SU-DHL-6 (cell line): ENCODE results near the gene STARD7.

Experiments
- H2AFZ ChIP-seq: fragments of 200-600 bp; sonication (generic); 2 replicates; pipeline ENCODE4 v1.6.1; 2014; ENCODE audit warnings: low read depth, mild to moderate bottlenecking, moderate library complexity, mixed read lengths, antibody characterized with exemption, low read length; ENCODE audit not compliant: severe bottlenecking
- H3F3A ChIP-seq: fragments of 200-600 bp; shearing (Covaris generic); 2 replicates; pipeline ENCODE4 v1.6.0; 2016; ENCODE audit warnings: antibody characterized with exemption, mild to moderate bottlenecking; ENCODE audit not compliant: insufficient read depth
- H3K27ac ChIP-seq: fragments of 200-600 bp; sonication (generic); 2 replicates; pipeline ENCODE4 v1.5.1; 2016; ENCODE audit warnings: low read depth, mild to moderate bottlenecking, low read length, moderate library complexity, mixed read lengths
- H3K27me3 ChIP-seq: fragments of 200-600 bp; sonication (generic), shearing (Covaris generic); 2 replicates; pipeline ENCODE4 v1.6.0; 2014; ENCODE audit warnings: mild to moderate bottlenecking, low read length
- H3K36me3 ChIP-seq: fragments of 200-600 bp; sonication (generic); 2 replicates; pipeline ENCODE4 v1.6.1; 2014; ENCODE audit warnings: mild to moderate bottlenecking, low read length, mixed read lengths
- H3K4me2 ChIP-seq: fragments of 300-600, 200-600 bp; shearing (Covaris generic), sonication (generic); 2 replicates; pipeline ENCODE4 v1.6.0; 2014; ENCODE audit warnings: low read length, low read depth, mild to moderate bottlenecking; ENCODE audit not compliant: poor library complexity, severe bottlenecking
- H3K4me3 ChIP-seq: fragments of 200-600 bp; sonication (generic); 2 replicates; pipeline ENCODE4 v1.5.1; 2014; ENCODE audit warnings: antibody characterized with exemption, low read length, mild to moderate bottlenecking, mixed read lengths; ENCODE audit not compliant: insufficient read depth, poor library complexity, severe bottlenecking
- H3K79me2 ChIP-seq: fragments of 200-600 bp; sonication (generic); 2 replicates; pipeline ENCODE4 v1.6.1; 2014; ENCODE audit warnings: mild to moderate bottlenecking, low read length, moderate library complexity; ENCODE audit not compliant: insufficient read depth
- H3K9ac ChIP-seq: fragments of 200-600 bp; sonication (generic); 2 replicates; pipeline ENCODE4 v1.7.0; 2014; ENCODE audit warnings: mild to moderate bottlenecking, low read length
- H3K9me2 ChIP-seq: fragments of 200-600 bp; sonication (generic); replicated peaks from 2 replicates; pipeline ENCODE4 v1.6.1; 2014; ENCODE audit warnings: low read length; ENCODE audit not compliant: insufficient read depth
- H3K9me3 ChIP-seq: fragments of 200-600 bp; sonication (generic); 2 replicates; pipeline ENCODE4 v1.6.1; 2014; ENCODE audit warnings: low read length, mixed read lengths; ENCODE audit not compliant: insufficient read depth
- H4K20me1 ChIP-seq: fragments of 200-600 bp; sonication (generic); 2 replicates; pipeline ENCODE4 v1.6.1; 2014; ENCODE audit warnings: low read depth, mild to moderate bottlenecking, antibody characterized with exemption, low read length, moderate library complexity, mixed read lengths
- EZH2phosphoT487 ChIP-seq: fragments of 200-600 bp; sonication (generic), shearing (Covaris generic); conservative IDR thresholded peaks from 2 replicates; pipeline ENCODE4 v1.6.1; 2018; ENCODE audit warnings: mild to moderate bottlenecking, antibody characterized with exemption, low read length, moderate library complexity, mixed read lengths
- TF ChIP-seq, protein P1 (sequence below): fragments of 200-600 bp; sonication (generic); IDR thresholded peaks from one replicate; pipeline ENCODE4 v1.5.1; 2017; ENCODE audit warnings: antibody characterized with exemption, mild to moderate bottlenecking, low read length, moderate library complexity; ENCODE audit not compliant: insufficient read depth, poor library complexity, severe bottlenecking

The STARD7 gene

GRCh38 chr2:96139181-96139758 is 69.4 kb downstream of the STARD7 start:
- peaks cover 15% of the 10 kb centered on the region for H3K79me2 ChIP-seq
- H3K4me3 ChIP-seq = no peak overlapping the region
- no peak overlapping the region for H3K9ac ChIP-seq
- peaks cover 23% of the 10 kb centered on the region for H3F3A ChIP-seq
- peaks cover 10% of the 10 kb centered on the region for H3K36me3 ChIP-seq
- no peak overlapping the region for H3K4me2 ChIP-seq
- no peaks in the 10 kb centered on the region for H3K9me3 ChIP-seq
- H2AFZ ChIP-seq = no peak overlapping the region
- H3K27me3 ChIP-seq = no peaks in the 10 kb centered on the region
- H3K27ac ChIP-seq = no peak overlapping the region
- H3K9me2 ChIP-seq = no peaks in the 10 kb centered on the region
- no peak for TF ChIP-seq EZH2phosphoT487
- TF ChIP-seq, protein P1, sequence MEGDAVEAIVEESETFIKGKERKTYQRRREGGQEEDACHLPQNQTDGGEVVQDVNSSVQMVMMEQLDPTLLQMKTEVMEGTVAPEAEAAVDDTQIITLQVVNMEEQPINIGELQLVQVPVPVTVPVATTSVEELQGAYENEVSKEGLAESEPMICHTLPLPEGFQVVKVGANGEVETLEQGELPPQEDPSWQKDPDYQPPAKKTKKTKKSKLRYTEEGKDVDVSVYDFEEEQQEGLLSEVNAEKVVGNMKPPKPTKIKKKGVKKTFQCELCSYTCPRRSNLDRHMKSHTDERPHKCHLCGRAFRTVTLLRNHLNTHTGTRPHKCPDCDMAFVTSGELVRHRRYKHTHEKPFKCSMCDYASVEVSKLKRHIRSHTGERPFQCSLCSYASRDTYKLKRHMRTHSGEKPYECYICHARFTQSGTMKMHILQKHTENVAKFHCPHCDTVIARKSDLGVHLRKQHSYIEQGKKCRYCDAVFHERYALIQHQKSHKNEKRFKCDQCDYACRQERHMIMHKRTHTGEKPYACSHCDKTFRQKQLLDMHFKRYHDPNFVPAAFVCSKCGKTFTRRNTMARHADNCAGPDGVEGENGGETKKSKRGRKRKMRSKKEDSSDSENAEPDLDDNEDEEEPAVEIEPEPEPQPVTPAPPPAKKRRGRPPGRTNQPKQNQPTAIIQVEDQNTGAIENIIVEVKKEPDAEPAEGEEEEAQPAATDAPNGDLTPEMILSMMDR = no peak
- peaks cover 10% of the 10 kb centered on the region; the same call in 1 of the 2 replicates for H4K20me1 ChIP-seq

GRCh38 chr2:96138179-96139145 is 70.2 kb downstream of the STARD7 start, which contains the start of gene ASTL:
ASTL (minus strand) TSS chr2:96138502; CDS start chr2:96138436, 66 bp downstream.
- H3K9ac ChIP-seq = no peak within 1 kb of the TSS
- H4K20me1 ChIP-seq = 0 out of 2 replicates have a peak, but pooled peaks cover 4% of the 10 kb centered on the region
- no peak within 1 kb of the TSS for H3K27ac ChIP-seq
- no peak within 1 kb of the TSS for H3K4me3 ChIP-seq
- H3K4me2 ChIP-seq = no peak within 1 kb of the TSS
- no peaks in the 10 kb centered on the region for H3K27me3 ChIP-seq
- TF ChIP-seq, protein P1 = peak; percentile 69
- TF ChIP-seq EZH2phosphoT487 = no peak
- no peaks in the 10 kb centered on the region for H3K9me2 ChIP-seq
- no peaks in the 10 kb centered on the region for H3K9me3 ChIP-seq
- H3F3A ChIP-seq = peaks cover 23% of the 10 kb centered on the region
- peaks cover 7% of the 10 kb centered on the region for H3K79me2 ChIP-seq
- H2AFZ ChIP-seq = no peak within 1 kb of the TSS
- peaks cover 3% of the 10 kb centered on the region; the same call in 1 of the 2 replicates for H3K36me3 ChIP-seq

GRCh38 chr2:96137321-96138178 is 71.1 kb downstream of the STARD7 start:
- TF ChIP-seq, protein P1 = no peak
- no peak for TF ChIP-seq EZH2phosphoT487
- no peak overlapping the region for H3K27ac ChIP-seq

More at GRCh38 chr2:96137321-96138178, 71.1 kb downstream of the STARD7 start:
- H4K20me1 ChIP-seq = no peaks in the 10 kb centered on the region
- H3K9me2 ChIP-seq = no peaks in the 10 kb centered on the region
- no peaks in the 10 kb centered on the region for H3K9me3 ChIP-seq
- peaks cover 16% of the 10 kb centered on the region for H3F3A ChIP-seq
- no peak overlapping the region for H3K9ac ChIP-seq
- H3K27me3 ChIP-seq = no peaks in the 10 kb centered on the region
- H3K4me3 ChIP-seq = no peak overlapping the region
- no peak overlapping the region for H2AFZ ChIP-seq
- no peaks in the 10 kb centered on the region for H3K36me3 ChIP-seq
- no peak overlapping the region for H3K4me2 ChIP-seq
- H3K79me2 ChIP-seq = no peaks in the 10 kb centered on the region
